Activated CD4-positive, alpha-beta T cell treated with anti-CD3 and anti-CD28 coated beads, Interleukin-2, amount 10 ng/mL, durations not matched to agents 24 days and 14 days (primary cell): ENCODE measurements around the gene LAMC1. TPM values are rescaled to one million over a fixed set of nuclear protein-coding genes. Genes with fewer than 3 reads are reported as not detected.

Experiments used
- DNase-seq: peaks from one replicate; pipeline ENCODE4 v3.0.0; 2022
- H3K27ac Mint-ChIP-seq: one replicate; pipeline ENCODE4 v1.8.0; 2022; ENCODE audit warnings: mild to moderate bottlenecking, mixed read lengths
- H3K27me3 Mint-ChIP-seq: one replicate; pipeline ENCODE4 v1.8.0; 2022; ENCODE audit warnings: mixed read lengths
- H3K36me3 Mint-ChIP-seq: one replicate; pipeline ENCODE4 v1.8.0; 2022; ENCODE audit warnings: low read depth, mild to moderate bottlenecking, mixed read lengths
- H3K4me1 Mint-ChIP-seq: one replicate; pipeline ENCODE4 v1.8.0; 2021; ENCODE audit warnings: mixed read lengths
- H3K4me3 Mint-ChIP-seq: one replicate; pipeline ENCODE4 v1.8.0; 2022; ENCODE audit warnings: mild to moderate bottlenecking, moderate library complexity, mixed read lengths
- H3K9me3 Mint-ChIP-seq: one replicate; pipeline ENCODE4 v1.8.0; 2021; ENCODE audit warnings: mixed read lengths
- intact Hi-C: fragments of 100-400 bp; cut with micrococcal nuclease; formaldehyde crosslinking; loops from one replicate; pipeline ENCODE4 v1.15.1; 2023
- total RNA-seq: library from RNA; stranded (reverse); gene quantifications from 2 replicates; pipeline ENCODE4 v1.2.3, GENCODE V29; 2022

The LAMC1 gene
- total RNA-seq, result 0.30 and 0.33 TPM in 2 replicates

DNA sequence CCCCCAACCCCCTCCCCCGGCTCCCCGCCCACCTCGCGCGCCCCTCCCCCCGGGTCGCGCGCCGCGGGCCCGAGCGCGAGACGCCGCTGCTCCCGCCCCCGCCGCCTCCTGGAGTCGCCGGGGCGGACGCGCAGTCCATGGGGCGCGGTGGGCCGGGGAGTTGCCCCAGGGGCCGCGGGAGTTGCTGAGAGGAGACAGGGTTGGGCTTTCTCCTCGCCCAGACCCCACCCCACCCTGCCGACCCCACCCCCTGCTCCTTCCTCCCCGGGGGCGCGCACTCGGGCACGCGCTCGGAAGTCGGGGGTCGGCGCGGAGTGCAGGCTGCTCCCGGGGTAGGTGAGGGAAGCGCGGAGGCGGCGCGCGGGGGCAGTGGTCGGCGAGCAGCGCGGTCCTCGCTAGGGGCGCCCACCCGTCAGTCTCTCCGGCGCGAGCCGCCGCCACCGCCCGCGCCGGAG lies at the start of gene LAMC1:
Gene LAMC1, plus strand, starts transcription at position 275 of the 455 bp plus-strand sequence. CDS start 297 bp downstream, outside the sequence.
- Mint-ChIP-seq H3K36me3 (no peaks in the 10 kb centered on the region), H3K27ac (peak within 1 kb of the TSS; percentile 2), H3K4me1 (peaks cover 11% of the 10 kb centered on the region), H3K4me3 (peak within 1 kb of the TSS; percentile 76), H3K9me3 (no peaks in the 10 kb centered on the region), H3K27me3 (peaks cover 67% of the 10 kb centered on the region)
- intact Hi-C loops, result no loop called here
- DNase-seq, result peak; percentile 60

DNA sequence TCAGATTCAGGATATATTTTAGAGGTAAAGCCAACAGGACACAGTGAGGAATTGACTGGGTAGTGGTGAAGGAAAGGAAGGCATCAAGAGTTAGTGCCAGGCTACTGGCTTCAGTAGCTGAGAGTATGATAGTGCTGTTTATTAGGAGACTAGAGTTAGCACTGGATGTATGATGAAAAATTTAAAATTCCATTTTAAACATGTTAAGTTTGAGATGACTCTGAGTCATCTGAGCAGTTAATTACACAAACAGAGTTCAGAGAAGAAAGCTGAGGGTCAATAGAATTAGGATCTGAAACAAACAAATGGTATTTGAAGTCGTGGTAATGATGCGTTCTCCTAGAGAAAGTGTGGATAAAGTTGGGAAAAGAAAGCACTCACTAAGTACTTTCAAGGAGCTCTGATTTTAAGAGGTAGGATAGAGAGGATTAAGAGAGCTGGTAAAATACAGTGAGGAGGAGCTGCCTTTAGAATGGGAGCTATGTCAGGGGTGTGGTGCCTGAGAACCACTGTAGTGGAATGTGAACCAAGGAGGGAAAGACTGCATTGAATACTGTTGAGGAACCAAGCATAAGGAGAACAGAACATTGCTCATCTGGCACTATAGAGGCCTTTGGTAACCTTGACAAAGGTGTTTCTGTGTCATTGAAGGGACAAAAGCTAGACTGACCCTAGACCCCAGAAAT lies 48.6 kb upstream of the LAMC1 start:
- DNase-seq, result peak; percentile 15
- Mint-ChIP-seq H3K4me3 (no peak overlapping the region), H3K36me3 (no peaks in the 10 kb centered on the region), H3K27ac (no peak overlapping the region), H3K9me3 (no peaks in the 10 kb centered on the region), H3K27me3 (peaks cover 18% of the 10 kb centered on the region), H3K4me1 (no peaks in the 10 kb centered on the region)
- intact Hi-C loops, result no loop called here

DNA sequence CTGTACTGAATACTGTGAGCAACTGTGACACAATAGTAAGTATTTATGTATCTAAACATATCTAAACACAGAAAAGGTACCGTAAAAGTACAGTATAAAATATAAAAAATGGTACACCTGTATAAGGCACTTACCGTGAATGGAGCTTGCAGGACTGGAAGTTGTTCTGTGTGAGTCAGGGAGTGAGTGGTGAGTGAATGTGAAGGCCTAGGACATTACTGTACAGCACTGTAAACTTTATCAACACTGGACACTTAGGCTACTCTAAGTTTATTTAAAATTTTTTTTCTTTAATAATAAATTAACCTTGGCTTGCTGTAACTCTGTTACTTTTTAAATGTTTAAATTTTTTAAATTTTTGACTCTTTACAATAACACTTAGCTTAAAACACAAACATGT lies 45.7 kb upstream of the LAMC1 start:
- Mint-ChIP-seq H3K27me3 (peaks cover 13% of the 10 kb centered on the region), H3K27ac (no peak overlapping the region), H3K4me3 (no peak overlapping the region), H3K4me1 (no peaks in the 10 kb centered on the region), H3K36me3 (no peaks in the 10 kb centered on the region), H3K9me3 (peaks cover 2% of the 10 kb centered on the region)
- intact Hi-C loops, result no loop called here
- no peak for DNase-seq

DNA sequence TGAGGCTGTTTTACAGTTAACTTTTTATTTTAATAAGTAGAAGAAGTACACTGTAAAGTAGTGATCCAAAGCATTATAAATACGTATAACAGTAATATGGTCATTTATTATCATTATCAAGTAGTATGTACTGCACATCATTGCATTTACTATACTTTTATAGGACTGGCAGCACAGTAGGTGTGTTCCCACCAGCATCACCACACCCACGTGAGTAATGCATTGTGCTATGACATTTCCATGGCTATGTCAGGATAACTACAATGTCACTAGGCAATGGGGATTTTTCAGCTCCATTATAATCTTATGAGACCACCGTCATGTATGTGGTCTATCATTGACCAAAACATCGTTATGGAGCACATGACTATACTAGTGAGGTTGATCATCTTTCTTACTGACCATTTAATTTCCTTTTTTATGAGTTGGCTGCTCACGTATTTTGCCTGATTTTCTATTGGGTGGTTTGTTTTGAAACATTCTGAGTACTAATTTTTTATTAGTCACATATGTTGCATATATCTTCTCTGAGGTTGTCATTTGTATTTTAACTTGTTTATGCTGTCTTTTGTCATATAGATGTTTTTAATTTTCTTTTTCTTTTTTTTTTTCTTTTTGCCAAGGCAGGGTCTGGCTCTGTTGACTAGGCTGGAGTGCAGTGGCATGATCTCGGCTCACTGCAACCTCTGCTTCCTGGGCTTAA lies 44.9 kb upstream of the LAMC1 start:
- Mint-ChIP-seq H3K4me1 (no peaks in the 10 kb centered on the region), H3K9me3 (peaks cover 4% of the 10 kb centered on the region), H3K27ac (no peak overlapping the region), H3K27me3 (peaks cover 13% of the 10 kb centered on the region), H3K4me3 (no peak overlapping the region), H3K36me3 (no peaks in the 10 kb centered on the region)
- no peak for DNase-seq
- intact Hi-C loops, result no loop called here

DNA sequence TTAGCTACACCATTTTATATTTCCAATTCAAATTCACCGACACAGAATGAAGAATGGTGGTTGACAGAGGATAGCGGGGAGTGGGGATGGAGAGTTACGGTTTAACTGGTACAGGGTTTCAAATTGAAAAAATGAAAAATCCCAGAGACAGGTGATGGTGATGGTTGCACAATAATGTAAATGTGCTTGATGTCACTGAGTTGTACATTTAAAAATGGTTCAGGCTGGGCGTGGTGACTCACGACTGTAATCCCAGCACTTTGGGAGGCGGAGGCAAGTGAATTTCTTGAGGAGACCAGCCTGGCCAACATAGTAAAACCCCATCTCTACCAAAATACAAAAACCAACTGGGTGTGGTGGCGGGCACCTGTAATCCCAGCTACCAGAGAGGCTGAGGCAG lies 39.1 kb upstream of the LAMC1 start:
- H3K27ac Mint-ChIP-seq, result no peak overlapping the region
- peaks cover 10% of the 10 kb centered on the region for H3K27me3 Mint-ChIP-seq
- no peaks in the 10 kb centered on the region for H3K36me3 Mint-ChIP-seq
- DNase-seq, result no peak
- intact Hi-C loops, result no loop called here
- H3K9me3 Mint-ChIP-seq, result peaks cover 4% of the 10 kb centered on the region
- H3K4me1 Mint-ChIP-seq, result no peaks in the 10 kb centered on the region
- no peak overlapping the region for H3K4me3 Mint-ChIP-seq

DNA sequence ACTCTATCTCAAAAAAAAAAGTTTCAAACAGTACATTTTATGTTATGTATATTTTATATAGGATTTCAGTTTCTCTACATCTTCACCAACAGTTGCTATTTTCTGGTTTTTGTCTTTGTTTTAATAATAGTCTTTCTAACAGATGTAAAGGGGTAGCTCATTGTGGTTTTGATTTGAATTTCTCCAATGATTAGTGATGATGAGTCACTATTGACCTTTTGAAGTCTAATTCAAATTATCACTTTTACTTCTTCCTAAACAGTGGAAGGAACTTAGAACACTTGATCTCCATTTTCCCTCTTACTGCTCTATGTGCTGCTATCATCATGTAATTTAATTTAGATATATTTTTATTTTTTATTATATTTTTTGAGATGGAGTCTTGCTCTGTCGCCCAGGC lies 38.6 kb upstream of the LAMC1 start:
- H3K27ac Mint-ChIP-seq, result no peak overlapping the region
- H3K9me3 Mint-ChIP-seq, result peaks cover 4% of the 10 kb centered on the region
- no peak overlapping the region for H3K4me3 Mint-ChIP-seq
- no peaks in the 10 kb centered on the region for H3K36me3 Mint-ChIP-seq
- H3K27me3 Mint-ChIP-seq, result peaks cover 10% of the 10 kb centered on the region
- DNase-seq, result no peak
- H3K4me1 Mint-ChIP-seq, result no peaks in the 10 kb centered on the region
- intact Hi-C loops, result no loop called here

DNA sequence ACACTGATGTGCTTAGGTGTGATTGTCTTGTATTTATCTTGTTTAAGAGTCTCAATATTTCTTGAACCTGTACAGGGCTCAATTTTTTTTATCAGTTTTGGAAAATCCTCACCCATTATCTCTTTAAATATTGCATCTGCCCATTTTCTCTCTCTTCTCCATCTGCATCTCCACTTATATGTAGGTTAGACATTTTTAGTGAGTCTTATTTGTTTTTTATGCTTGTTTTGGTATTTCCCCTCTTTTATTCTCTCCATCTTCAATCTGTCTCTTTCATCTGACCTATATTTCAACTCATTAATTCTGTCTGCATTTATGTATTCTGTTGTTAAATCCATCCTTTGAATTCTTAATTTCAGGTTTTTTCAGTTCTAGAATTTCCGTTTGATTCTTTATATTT lies 37.3 kb upstream of the LAMC1 start:
- H3K4me1 Mint-ChIP-seq, result no peaks in the 10 kb centered on the region
- DNase-seq, result no peak
- intact Hi-C loops, result no loop called here
- no peak overlapping the region for H3K4me3 Mint-ChIP-seq
- peaks cover 4% of the 10 kb centered on the region for H3K9me3 Mint-ChIP-seq
- H3K27ac Mint-ChIP-seq, result no peak overlapping the region
- H3K36me3 Mint-ChIP-seq, result no peaks in the 10 kb centered on the region
- peaks cover 12% of the 10 kb centered on the region for H3K27me3 Mint-ChIP-seq

DNA sequence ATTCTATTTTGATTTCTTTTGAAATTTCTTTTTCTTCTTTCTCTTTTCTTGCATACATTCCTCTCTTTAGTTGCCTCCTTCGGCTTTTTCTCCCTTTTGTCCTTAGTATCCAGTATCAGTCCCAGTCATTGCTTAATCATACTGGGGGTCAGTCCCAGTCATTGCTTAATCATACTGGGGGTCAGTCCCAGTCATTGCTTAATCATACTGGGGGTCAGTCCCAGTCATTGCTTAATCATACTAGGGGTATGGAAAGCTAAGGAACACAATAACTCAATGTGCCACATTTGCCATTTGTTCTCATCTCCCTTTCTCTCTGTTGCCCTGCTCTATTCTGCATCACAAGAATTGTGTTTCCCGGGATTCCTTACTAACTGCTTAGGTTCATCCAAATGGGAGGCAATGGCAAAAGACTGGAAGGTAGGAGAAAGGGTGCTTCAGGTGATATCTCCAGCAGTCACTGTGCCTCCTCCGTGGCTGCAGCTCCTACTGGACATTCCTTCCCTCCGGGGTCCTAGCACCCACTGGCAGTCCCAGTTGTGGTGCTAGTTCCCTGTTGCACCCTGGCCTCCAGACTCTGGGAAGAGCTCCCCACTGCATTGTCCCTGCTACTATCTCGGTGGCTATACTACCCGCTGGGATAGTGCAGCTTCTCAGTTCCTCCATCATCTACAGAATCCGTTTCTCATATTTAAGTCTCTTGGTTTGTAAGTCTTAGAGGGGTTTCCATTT lies 32.6 kb upstream of the LAMC1 start:
- Mint-ChIP-seq H3K27me3 (peaks cover 26% of the 10 kb centered on the region), H3K36me3 (no peaks in the 10 kb centered on the region), H3K4me1 (no peaks in the 10 kb centered on the region), H3K27ac (no peak overlapping the region), H3K9me3 (no peaks in the 10 kb centered on the region), H3K4me3 (no peak overlapping the region)
- intact Hi-C loops, result no loop called here
- DNase-seq, result no peak

DNA sequence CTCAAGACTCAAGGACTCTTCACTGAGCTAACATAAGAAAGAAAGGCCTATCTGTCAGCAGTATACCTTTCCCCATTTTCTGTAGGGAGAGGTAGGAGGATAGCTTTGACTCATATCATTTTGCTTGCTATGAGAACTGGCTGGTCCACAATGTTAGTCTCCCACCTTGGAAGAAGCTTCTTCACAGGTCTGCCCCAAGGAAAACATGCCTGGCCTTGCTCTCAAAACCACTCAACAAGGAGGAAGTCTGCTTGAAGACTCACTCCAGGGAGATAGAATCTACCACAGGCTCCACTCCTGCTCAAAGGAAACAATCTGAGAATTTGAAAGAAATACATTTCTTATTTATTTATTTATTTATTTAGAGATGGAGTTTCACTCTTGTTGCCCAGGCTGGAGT lies 29.5 kb upstream of the LAMC1 start:
- no peak overlapping the region for H3K4me3 Mint-ChIP-seq
- peaks cover 33% of the 10 kb centered on the region for H3K27me3 Mint-ChIP-seq
- no peaks in the 10 kb centered on the region for H3K9me3 Mint-ChIP-seq
- no peak for DNase-seq
- intact Hi-C loops, result no loop called here
- H3K36me3 Mint-ChIP-seq, result no peaks in the 10 kb centered on the region
- H3K27ac Mint-ChIP-seq, result no peak overlapping the region
- no peaks in the 10 kb centered on the region for H3K4me1 Mint-ChIP-seq

DNA sequence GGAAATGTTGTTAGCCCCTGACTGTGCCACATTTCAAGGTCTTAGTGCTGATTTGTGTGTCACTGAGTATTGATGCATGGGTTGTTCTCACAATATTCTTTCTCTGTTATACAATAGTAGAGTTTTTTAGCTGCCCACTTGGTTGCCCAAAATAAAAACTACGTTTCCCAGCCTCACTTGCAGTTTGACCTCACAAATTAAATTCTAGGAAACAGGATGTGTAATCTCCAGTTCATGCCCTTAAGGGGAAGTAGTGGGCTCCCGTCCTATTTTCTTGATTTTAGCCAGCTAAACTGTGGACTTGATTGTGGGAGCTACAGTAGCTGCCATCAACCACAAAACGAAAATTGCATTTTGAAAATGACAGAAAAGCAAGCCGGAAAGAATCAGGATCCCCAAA lies 27.3 kb upstream of the LAMC1 start:
- intact Hi-C loops, result no loop called here
- Mint-ChIP-seq H3K36me3 (no peaks in the 10 kb centered on the region), H3K4me1 (no peaks in the 10 kb centered on the region), H3K4me3 (no peak overlapping the region), H3K27ac (no peak overlapping the region), H3K27me3 (peaks cover 35% of the 10 kb centered on the region), H3K9me3 (no peaks in the 10 kb centered on the region)
- DNase-seq, result no peak

DNA sequence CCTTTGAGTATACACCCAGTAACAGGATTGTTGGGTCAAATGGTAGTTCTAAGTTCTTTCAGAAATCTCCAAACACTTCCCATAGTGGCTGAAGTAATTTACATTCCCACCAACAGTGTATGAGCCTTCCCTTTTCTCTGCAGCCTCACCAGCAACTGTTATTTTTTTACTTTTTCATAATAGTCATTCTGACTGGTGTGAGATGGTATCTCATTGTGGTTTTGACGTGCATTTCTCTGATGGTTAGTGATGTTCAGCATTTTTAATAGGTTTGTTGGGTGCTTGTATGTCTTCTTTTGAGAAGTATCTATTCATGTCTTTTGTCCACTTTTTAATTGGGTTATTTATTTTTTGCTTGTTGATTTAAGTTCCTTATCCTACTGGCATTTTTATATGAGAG lies 26.4 kb upstream of the LAMC1 start:
- H3K36me3 Mint-ChIP-seq, result no peaks in the 10 kb centered on the region
- DNase-seq, result no peak
- intact Hi-C loops, result no loop called here
- no peak overlapping the region for H3K27ac Mint-ChIP-seq
- no peaks in the 10 kb centered on the region for H3K4me1 Mint-ChIP-seq
- H3K4me3 Mint-ChIP-seq, result no peak overlapping the region
- no peaks in the 10 kb centered on the region for H3K9me3 Mint-ChIP-seq
- H3K27me3 Mint-ChIP-seq, result peaks cover 35% of the 10 kb centered on the region

DNA sequence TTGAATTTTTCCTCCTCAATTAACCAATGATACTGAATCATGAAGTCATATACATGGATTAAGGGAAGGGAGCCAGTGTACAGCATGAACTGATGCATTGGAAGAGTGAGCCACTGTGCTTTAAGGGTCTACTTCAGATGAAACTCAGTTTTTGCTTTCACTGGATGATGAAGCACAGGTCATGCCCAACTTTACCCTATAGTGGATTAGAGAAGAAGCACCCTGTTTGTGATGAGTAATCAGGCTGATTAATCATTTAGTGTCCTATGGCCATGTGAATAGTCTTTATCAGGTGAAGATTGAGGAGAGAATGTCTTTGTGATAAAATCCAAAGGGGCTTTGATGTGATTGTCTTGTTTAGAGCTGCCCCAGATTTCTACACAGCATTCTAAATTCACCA lies 24.7 kb upstream of the LAMC1 start:
- Mint-ChIP-seq H3K27ac (no peak overlapping the region), H3K27me3 (peaks cover 26% of the 10 kb centered on the region), H3K36me3 (no peaks in the 10 kb centered on the region), H3K4me3 (no peak overlapping the region), H3K9me3 (no peaks in the 10 kb centered on the region), H3K4me1 (no peaks in the 10 kb centered on the region)
- DNase-seq, result no peak
- intact Hi-C loops, result no loop called here

DNA sequence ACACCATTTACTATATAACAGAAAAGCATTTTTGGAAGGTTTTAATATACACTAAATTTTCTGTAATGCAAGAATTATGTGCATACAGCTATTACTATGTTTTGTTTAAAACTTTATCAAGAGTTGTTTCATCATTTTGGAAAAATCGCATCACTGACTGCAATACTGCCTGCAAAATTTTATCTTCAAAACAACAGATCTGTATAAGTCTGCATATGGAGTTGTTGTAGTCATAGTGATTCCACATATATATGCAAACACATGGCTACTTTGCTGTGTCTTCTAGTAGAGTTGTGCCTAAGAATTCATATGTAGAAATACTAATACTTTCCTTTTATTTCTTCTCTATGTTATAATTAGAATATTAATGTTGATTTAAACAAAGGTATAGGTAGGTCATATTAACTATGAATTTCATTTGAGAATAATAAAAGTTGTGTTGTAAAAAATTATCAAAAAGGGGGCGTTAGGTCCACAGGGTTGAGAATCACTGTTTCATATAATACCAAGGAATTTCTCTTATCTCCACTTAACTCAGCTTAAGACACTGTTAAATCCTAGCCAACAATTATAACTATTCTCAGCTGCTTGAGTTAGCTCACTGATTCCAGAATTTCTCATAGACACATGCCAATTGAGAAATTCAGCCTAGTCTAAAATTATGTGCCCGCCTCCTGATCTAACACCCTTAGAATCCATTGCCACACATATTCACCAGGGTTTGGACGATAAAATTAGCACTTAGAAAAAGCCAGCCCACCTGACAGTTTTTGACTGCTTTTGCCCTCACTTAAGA lies 22.9 kb upstream of the LAMC1 start:
- H3K4me3 Mint-ChIP-seq, result no peak overlapping the region
- no peaks in the 10 kb centered on the region for H3K9me3 Mint-ChIP-seq
- no peak for DNase-seq
- H3K27ac Mint-ChIP-seq, result no peak overlapping the region
- H3K36me3 Mint-ChIP-seq, result no peaks in the 10 kb centered on the region
- no peaks in the 10 kb centered on the region for H3K4me1 Mint-ChIP-seq
- H3K27me3 Mint-ChIP-seq, result peaks cover 34% of the 10 kb centered on the region
- intact Hi-C loops, result no loop called here
